GM18870 (cell line): Measurements from ENCODE around the gene LCN12.

Experiments used
- ATAC-seq: cut with Tn5 transposase; IDR thresholded peaks from one replicate; pipeline ENCODE4 v1.9.1; 2021; ENCODE audit warnings: moderate library complexity; ENCODE audit not compliant: unreplicated experiment

The LCN12 gene

DNA sequence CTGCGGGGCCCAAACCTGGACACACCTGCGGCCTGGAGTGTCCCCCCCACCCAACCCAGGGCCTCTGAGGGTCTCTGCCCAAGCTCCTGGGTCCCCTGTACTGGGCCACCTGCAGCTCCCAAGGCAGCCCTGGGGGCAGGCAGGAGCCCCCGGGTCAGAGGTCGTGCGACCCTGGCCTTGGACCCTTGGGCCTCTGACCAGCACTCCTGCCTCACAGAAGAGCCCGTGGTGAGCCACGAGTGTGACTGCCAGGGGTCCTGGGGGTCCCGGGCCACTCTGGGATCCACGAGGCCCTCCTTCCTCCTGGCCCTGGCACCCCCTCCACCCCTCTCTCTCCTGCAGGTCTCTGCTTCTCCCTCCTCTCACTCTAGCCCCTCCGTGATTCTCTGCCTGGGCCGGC, 20.3 kb downstream of the LCN12 start:
- ATAC-seq = no peak

DNA sequence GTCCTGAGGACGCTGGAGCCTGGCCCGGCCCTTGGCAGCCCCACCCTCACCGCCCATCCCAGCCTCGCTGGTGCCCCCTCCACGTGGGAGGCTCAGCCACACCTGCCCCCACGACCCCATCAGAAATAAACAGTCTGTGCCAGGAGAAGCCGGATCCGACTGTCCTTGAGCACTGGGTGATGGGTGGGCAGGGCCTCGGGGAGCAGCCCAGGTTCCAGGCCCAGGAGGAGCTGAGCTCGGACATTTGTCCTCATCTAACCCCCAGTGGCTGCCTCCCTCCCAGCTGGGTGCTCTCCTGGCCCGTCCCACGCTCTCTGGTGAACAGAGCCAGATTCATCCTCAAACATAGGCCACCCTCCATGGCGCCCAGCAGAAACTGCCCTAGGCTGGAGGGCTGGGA, 20.7 kb downstream of the LCN12 start:
- no peak for ATAC-seq

DNA sequence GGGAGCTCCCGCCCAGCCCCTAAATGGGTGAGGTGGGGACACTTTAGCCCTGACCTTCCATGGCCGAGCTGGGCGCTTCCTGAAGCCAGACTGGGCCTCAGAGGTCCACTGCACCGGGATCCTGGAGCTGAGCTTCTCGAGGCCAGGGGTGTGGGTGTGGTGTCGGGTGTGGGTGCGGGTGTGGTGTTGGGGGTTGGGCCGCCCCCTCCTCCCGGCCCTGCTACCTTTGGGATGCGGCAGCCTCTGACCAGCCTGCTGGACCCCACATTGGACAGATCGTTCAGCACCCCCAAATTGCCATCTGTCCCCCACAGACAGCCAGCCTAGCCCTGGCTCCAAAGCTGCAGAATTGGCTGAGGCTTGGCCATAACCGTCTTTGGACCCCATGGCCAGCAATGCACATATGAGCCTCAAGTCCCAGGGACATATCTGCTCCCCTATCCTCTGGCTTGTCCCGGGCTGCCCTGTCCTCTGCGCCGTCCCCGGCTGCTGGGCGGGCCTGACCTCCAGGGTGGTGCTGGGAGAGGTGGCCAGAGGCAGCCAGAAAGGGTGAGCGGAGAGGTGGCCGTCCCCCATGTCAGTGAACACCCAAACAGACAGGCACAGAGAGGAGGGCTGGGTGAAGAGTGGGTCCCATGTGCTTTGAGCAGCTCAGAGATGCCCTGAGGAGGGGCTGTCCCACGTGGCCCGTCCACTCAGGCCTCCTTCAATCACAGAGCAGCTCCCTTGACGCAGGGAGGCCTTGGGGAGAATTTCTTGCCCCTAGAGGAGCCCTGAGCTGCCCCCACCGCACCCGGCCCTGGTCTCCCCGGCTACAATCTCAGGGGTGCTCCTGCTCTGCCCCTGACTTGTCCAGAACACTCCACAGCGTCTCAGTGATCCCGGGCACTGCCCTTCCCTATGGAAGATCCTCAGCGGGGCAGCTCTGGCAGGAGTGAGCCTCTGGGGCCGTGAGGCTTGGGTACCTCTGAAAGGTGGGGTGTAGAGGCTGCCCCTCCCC, 21.8 kb downstream of the LCN12 start:
- ATAC-seq = no peak

DNA sequence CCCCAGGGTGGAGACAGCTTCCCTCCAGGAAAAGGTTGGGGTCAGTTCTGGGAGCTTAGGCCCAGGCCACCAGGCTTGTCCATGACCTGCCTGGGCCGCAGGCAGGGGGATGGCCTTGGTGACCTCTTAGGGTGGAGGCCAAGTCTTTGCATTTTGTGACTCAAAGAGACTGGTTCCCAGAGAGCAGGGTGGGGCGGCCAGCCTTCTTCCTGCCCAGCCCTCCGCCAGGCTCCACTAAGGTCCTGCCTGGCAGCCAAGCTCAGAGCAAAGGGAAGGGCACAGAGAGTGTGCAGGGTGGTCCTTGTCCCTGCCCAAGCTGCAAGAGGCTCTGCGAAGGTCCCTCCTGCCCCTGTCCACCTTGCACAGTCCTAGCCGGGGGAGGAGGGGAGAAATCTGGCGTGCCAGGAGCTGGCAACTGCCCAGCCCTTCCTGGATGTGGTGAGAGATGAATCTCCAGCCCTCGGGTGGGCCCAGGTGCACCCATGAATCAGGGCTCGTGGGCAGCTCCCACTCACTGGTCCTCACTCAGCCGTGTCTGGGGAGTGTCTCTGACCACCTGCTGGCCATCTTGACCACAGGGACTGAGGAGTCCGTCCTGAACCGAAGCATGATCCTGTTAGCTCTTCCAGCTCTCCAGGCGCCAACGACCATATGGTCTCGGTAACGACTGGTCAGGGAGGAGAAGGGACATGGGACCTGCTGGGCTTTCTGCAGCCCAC, 22.9 kb downstream of the LCN12 start:
- no peak for ATAC-seq

DNA sequence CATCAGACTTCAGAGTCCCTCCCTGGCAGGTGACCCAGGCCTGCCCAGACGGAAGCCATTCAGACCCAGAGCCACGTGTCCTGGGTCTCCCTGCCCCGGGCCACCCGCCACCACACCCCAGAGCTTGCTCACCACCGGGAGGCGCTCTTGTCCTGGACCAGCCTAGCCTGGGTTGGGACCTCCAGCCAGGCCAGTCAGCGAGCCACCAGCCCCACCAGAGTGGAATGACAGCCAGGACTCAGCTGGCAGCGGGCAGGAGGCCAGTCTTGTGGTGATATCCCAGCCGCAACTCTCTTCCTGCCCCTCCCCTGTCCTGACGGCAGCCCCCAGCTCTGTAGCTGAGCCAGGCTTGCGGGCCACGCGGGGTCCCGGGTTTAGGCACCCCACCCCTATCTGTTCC, 23.6 kb downstream of the LCN12 start:
- no peak for ATAC-seq

DNA sequence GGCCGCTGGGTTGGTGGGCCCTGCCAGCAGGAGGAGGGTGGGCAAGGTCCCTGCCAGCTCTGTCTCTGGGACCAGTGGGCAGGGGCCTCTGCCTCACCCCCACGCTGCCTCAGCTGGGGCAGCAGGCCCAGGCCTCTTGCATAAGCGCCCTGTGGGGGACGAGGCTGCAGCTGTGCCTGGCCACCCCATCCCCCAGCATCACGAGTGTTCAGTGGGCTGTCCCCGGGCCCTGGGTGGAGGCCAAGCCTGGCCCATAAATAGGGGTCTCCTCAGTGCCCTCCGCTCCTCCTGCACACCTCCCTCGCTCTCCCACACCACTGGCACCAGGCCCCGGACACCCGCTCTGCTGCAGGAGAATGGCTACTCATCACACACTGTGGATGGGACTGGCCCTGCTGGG, 25.1 kb downstream of the LCN12 start, which contains the start of gene PTGDS:
TSS of gene PTGDS (plus strand) at position 282 of the 400 bp plus-strand sequence. CDS start at position 357, 75 bp downstream.
- ATAC-seq = no peak

DNA sequence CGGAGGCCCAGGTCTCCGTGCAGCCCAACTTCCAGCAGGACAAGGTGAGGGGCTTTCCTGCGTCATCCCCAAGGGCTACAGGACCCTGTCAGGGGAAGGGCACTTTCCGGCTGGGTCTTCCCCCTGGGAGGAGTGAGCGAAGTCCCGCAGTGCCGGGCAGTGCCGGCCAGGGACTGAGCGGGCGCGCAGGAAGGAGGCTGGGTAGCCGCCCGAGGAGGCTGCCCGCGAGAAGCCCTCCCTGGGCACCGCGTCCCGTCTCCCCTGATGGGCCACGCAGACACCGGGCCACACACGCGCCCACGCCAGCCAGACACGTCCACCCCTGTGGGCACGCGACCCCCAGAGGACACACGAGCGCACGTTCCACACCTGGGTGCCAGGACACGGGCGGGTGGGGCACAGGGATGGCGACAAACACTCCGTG, 25.6 kb downstream of the LCN12 start:
- no peak for ATAC-seq

DNA sequence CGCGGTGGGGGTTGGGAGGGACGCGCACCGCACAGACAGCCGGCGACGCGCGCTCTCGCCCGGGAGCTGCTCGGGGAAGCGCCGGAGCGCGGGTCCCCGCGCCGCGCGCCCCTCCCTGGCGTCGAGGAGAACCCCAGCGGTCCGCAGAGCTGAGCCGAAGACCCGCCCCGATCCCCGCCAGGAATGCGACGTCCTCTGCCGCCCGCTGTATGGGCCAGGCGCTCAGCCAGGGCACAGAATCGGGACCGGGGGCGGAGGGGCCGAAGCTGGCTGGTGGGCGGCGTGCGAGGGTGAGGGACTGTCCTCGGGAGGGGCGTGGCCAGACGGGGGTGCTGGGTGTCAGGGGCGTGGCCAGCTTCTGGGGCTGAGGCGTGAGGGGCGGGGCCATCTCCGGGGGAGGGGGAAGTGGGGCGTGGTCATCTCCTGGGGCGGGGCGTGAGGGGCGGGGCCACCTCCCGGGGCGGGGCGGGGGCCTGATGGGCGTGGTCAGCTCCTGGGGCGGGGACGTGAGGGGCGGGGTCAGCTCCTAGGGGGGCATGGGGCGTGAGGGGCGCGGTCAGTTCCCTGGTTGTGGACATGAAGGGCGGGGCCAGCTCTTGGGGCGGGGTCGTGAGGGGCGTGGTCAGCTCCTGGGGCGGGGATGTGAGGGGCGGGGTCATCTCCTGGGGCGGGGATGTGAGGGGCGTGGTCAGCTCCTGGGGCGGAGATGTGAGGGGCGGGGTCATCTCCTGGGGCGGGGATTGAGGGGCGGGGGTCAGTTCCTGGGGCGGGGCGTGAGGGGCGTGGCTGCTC, 26.2 kb downstream of the LCN12 start:
- no peak for ATAC-seq

DNA sequence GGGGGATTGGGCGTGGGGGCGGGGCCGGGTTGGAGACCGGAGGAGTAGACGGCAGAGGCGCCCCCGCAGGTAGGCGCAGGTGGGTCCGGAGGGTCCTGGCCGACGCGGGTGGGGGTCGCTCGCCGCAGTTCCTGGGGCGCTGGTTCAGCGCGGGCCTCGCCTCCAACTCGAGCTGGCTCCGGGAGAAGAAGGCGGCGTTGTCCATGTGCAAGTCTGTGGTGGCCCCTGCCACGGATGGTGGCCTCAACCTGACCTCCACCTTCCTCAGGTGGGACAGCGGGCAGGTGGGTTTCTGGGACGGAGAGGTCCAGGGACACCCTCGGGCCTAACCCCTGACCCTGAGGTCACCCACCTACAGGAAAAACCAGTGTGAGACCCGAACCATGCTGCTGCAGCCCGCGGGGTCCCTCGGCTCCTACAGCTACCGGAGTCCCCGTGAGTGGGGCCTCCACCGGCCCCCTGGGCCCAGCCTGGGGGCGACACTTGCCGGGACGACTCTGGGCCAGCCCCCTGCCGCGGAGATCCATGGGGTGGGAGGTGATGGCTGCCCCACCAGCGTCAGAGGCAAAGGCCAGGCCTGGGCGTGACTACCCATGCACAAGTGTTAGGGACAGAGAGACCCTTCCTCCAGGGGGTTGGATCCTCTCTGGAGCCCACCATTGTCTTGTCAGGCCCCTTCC, 26.9 kb downstream of the LCN12 start:
- ATAC-seq = no peak

DNA sequence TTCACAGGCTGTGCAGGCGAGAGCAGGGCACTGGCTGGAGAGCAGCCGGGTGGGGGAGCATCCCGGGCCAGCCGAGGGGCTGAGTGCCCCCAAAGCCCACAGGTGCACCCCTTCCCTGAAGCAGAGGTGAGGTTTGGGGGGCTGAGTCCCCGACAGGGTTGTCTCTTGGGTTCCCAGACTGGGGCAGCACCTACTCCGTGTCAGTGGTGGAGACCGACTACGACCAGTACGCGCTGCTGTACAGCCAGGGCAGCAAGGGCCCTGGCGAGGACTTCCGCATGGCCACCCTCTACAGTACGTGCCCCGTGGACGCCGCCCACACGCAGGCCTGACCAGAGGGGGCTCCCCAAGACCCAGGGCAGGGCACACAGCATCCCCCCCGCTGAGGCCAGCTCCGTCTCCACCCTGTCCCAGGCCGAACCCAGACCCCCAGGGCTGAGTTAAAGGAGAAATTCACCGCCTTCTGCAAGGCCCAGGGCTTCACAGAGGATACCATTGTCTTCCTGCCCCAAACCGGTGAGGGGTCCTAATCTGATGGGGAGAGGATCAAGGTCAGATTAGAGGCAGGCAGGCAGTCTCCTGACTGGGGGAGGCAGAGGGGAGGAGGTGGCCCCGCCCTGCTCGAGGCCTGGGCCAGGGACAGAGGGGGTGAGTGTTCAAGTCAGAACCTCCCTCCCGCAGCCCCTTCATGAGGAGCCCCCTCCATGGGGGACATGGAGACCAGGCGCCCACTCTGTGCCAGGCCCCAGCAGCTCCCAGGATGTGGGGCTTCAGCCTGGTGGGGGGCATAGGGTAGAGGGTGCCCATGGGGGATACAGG, 27.9 kb downstream of the LCN12 start:
- no peak for ATAC-seq

DNA sequence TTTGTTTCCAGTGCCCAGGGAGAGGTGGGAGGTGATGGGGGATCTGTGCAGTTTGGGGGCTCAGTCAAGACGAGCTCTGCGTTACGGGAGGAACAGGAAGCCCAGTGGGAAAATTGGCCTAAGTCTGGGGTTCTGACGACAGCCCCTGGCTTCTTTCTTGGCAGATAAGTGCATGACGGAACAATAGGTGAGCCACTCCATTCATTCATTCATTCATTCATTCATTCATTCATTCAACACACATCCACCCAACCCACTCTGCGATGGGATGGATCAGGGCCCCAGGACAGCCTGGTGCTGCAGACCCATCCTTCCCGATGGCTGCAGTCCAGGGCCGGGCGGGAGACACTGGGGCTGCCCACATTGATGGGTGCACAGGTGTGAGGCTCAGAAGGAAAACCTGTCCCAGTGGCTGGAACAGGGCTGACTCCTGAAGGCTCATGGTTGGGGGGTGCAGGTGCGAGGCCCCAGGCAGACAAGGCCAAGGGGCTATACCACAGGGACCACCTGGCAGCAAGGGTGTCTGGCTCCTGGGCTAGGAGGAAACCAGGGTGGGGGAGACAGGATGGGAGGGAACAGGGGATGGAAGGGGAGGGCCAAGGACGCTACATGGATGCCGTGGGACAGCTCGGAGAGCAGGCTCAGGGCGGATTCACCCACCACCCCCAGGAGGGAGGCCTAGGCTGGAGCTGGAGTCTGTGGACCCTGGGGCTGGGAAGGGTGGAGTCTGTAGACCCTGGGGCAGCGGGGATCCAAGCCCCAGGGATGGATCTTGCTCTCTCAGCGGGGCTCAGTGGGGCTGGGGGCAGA, 28.8 kb downstream of the LCN12 start:
- no peak for ATAC-seq

DNA sequence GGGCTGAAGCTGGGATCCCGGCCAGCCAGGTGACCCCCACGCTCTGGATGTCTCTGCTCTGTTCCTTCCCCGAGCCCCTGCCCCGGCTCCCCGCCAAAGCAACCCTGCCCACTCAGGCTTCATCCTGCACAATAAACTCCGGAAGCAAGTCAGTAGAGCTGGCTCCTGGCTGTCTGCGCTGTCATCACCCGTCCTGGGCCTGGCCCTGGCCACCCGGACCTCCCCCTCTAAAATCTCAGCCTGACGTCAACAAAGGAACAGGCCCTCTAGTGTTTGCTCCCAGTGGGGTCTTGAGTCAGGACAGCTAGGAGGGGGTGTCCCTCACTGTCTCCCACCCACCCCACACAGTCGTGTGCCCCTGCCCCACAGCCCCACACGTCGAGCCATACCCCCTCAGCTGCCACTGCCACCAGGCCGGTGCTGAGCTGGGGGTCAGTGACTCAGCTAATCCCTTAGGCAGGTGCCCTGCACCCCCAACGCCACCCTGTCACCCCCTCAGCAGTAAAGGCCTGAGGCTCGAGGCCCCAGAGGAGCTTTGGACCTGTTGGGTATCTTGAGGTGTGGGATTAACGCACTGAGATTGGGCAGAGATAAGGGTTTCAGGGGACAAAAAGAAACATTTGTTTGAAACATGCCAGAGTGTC, 29.6 kb downstream of the LCN12 start:
- ATAC-seq = no peak

DNA sequence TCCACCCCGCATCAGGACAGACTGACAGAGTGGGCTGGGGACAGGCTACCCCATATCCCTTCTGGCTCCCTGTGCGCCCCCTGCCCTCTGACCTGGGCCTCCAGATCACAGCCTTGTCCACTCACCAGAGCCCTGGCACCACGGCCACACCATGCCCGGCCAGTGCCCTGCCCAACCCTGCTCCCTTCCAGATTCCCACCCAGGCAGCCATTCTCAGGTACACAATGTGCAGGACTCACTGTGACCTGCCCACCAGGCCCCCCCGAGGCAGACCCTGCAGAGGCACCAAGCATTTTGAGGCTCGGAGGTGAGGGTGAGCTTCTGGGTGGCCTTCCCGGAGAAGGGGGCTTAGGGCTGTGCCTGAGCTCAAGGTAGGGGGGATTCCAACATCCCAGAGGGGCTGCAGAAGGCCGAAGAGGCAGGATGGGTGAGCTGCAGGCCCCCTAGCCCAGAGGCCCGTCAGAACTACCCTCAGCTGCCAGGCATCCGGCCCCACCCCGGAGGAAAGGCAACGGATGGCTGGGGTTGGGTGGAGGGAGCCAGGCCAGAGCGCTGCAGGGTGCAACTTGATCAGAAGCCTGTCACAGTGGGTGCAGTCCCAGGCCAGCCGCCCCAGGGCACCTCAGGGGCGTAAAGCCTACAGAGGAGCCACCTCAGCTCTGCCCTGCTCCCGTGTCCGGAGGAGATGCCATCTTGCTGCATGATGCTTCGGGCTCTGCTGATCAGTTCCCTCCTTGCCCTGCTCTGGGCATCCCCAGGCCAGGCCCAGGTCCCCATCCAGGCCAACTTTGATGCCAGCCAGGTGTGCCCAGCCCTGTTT, 30.4 kb downstream of the LCN12 start, which contains the start of gene LCNL1:
TSS of gene LCNL1 (plus strand) at position 762 of the 820 bp plus-strand sequence. CDS start 594 bp downstream, outside the sequence.
- ATAC-seq = no peak

DNA sequence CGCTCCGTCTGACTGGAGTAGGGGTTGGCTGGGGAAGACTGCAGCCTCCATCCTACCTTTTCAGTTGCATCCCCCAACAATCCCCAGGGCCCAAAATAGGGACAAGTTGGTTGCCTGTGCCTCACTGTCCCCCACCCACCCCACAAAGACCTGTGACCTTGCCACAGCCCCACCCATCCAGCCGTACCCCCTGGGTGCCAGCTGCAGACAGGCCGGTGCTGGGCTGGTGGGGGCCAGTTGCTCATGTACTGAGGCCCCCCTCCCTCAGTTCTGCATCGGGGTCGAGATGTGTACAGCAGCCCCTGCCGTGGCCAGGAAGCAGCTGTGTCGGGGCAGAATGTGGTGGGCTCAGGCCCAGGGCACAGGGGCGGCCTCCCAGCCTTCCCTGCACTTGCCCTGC, 31.1 kb downstream of the LCN12 start:
- ATAC-seq = no peak

DNA sequence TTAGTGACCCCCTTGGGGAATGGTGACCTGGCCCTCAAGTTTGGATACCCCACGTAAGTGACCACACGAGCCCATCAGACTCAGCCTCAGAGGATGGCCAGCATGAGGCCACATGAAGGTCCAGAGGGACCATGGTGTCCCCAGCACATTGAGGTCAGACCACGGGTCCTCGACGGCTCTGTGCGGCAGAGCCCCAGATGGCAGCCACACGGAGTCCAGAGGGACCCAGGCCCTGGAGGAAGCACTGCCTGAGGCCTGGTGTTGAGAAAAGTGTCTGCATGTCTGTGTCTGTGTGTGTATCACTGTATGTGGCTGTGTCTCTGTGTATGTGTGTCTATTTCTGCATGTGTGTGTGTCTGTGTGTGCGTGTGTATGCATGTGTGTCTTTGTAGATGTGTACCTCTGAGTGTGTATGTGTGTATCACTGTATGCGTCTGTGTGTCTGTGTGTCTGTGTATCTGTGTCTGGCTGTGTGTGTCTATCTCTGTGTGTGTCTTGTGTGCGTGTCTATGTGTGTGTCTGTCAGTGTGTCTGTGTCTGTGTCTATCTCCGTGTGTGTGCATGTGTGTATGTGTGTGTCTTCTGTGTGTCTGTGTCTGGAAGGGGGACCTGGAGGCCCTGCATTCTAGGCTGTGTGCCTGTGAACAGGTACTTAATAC, 31.7 kb downstream of the LCN12 start:
- ATAC-seq = no peak

DNA sequence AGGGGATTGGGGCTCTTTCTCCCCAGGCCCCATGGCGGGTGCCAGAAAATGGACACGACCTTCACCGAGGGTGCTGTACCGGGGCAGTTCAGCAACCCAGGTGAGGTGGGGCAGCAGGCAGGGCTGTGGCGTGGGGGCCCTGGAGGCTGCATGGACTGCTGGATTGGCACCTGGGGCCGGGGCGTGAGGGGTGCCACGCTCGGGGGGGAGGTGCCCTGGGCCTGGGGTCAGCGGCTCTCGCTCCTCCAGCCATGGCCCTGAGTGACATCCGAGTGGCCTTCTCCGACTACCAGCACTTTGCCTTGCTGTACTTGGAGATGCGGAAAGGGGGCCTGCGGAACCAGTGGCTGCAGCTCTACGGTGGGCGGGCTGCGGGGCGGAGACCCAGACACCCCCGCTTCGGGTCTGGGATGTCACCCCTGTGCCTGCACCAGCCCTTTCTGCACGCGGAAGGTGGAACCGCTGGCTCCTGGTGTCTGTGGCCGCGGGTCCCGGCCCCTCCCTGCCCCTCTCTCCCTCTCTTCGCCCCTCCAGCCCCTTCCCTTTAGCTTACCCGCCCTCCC, 32.5 kb downstream of the LCN12 start:
- ATAC-seq = no peak
